Measurements from ENCODE around the gene OAF.

The OAF gene

DNA sequence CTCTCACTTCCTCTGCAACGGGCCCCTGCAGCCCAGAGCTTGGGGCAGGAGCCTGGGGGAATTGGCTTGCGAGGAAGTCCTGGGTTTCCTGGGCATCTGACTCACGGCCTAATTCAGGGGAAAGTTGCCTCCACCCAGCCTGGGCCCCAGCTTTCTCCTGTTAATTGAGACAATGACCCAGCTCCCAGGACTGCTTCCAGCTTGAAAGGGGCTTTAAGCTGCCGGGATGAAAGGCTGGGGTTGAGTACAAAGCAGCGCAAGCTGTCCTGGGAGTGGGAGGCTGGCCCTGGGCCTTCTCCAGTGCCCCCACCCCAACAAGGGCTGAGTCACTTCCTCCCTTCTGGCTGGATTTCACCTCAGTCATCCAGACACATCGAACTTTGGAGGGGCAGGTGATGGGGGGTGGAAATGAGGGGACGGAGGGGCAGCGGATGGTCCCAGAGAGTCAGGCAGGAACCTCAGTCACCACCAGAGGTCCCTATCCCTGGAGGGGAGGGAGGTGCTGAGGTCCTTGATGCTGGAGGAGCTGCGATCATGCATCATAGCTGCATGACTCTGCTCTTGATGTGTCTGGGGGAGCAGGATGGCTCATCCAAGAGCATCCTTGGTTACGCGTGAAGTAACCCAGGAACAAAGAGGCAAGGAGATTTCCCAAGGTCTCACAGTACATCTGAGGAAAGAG, 30.1 kb upstream of the OAF start:
- peak; percentile 90 for DNase-seq (ENCODE audit: low read depth, low spot score)
- TF ChIP-seq YY1 (IDR thresholded peaks at IDR 0.05; ENCODE audit: insufficient read depth, insufficient read length) = no peak
- TF ChIP-seq SUZ12 (IDR thresholded peaks at IDR 0.05; ENCODE audit: extremely low read depth, insufficient read depth, insufficient read length) = no peak
- TF ChIP-seq ZNF274 (IDR thresholded peaks at IDR 0.05; ENCODE audit: low read depth, low read length) = no peak
- Histone ChIP-seq H3K36me3 (ENCODE audit: insufficient read depth, insufficient read length, low read length) (no peaks in the 10 kb centered on the region), H3K4me1 (ENCODE audit: insufficient read depth, insufficient read length) (peaks cover 3% of the 10 kb centered on the region), H3K27me3 (ENCODE audit: insufficient read depth, insufficient read length) (peaks cover 8% of the 10 kb centered on the region), H3K9me3 (ENCODE audit: insufficient read depth, low read length) (no peaks in the 10 kb centered on the region), H3K9ac (ENCODE audit: insufficient read length, low read depth) (peak overlapping the region; percentile 39), H3K4me3 (ENCODE audit: insufficient read length, low read depth) (no peak overlapping the region)

DNA sequence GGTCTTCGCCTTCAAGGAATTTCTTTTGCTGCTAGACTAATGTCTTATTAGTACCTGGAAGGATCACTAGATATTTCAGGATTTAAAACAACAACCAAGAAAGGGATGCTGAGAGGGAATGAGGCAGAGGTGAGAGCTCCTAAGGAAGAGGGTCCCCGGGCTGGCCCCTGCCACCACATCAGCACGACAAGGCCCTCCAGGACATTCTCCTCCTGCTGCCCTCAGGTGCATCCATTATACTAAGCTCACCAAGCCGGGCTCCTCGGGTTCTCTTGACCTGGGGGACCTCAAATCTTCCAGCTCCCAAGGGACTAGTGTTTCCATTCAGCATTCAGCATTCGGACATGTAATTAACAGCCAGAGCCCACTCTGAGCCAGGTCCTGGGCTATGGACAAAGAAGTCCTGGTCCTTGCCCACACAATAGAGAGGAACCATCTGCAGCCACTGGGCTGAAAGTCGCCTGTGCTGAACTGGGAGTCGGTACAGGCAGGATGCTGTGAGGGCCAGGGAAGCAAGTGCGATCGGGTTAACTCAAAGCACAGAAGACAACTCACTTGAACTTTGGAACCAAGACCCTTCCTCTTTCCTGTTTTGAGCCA, 29.4 kb upstream of the OAF start:
- Histone ChIP-seq H3K9ac (ENCODE audit: insufficient read length, low read depth) (no peak overlapping the region), H3K4me3 (ENCODE audit: insufficient read length, low read depth) (no peak overlapping the region), H3K36me3 (ENCODE audit: insufficient read depth, insufficient read length, low read length) (no peaks in the 10 kb centered on the region), H3K9me3 (ENCODE audit: insufficient read depth, low read length) (no peaks in the 10 kb centered on the region), H3K27me3 (ENCODE audit: insufficient read depth, insufficient read length) (peaks cover 8% of the 10 kb centered on the region), H3K4me1 (ENCODE audit: insufficient read depth, insufficient read length) (peaks cover 3% of the 10 kb centered on the region)
- TF ChIP-seq SUZ12 (IDR thresholded peaks at IDR 0.05; ENCODE audit: extremely low read depth, insufficient read depth, insufficient read length) (no peak), ZNF274 (IDR thresholded peaks at IDR 0.05; ENCODE audit: low read depth, low read length) (no peak), YY1 (IDR thresholded peaks at IDR 0.05; ENCODE audit: insufficient read depth, insufficient read length) (no peak)
- no peak for DNase-seq (ENCODE audit: low read depth, low spot score)

DNA sequence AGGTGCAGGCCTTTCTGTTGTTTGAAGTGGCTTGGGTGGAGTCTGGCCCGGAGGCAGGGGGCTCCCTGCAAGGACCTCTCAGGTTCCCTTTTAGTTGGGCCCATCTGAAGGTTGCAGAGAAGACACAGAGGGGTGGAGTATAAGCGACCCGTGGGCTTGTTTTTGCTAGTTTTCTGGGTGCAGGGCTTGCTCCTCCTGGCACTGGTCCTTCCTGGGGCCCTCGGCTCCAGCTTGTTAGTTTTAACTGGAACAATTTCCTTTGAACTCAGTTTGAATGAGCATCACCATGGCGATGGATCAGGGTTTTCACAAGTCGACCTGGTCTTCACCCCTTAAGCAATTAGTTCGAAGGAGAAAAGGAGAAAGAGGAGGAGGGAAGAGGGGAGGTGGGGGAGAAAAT, 28.5 kb upstream of the OAF start:
- peaks cover 3% of the 10 kb centered on the region for H3K4me1 ChIP-seq (ENCODE audit: insufficient read depth, insufficient read length)
- no peak for DNase-seq (ENCODE audit: low read depth, low spot score)
- TF ChIP-seq ZNF274 (IDR thresholded peaks at IDR 0.05; ENCODE audit: low read depth, low read length) (no peak), SUZ12 (IDR thresholded peaks at IDR 0.05; ENCODE audit: extremely low read depth, insufficient read depth, insufficient read length) (no peak), YY1 (IDR thresholded peaks at IDR 0.05; ENCODE audit: insufficient read depth, insufficient read length) (no peak)
- H3K4me3 ChIP-seq (ENCODE audit: insufficient read length, low read depth) = no peak overlapping the region
- H3K9ac ChIP-seq (ENCODE audit: insufficient read length, low read depth) = no peak overlapping the region
- H3K36me3 ChIP-seq (ENCODE audit: insufficient read depth, insufficient read length, low read length) = no peaks in the 10 kb centered on the region
- H3K9me3 ChIP-seq (ENCODE audit: insufficient read depth, low read length) = no peaks in the 10 kb centered on the region
- H3K27me3 ChIP-seq (ENCODE audit: insufficient read depth, insufficient read length) = peaks cover 5% of the 10 kb centered on the region

DNA sequence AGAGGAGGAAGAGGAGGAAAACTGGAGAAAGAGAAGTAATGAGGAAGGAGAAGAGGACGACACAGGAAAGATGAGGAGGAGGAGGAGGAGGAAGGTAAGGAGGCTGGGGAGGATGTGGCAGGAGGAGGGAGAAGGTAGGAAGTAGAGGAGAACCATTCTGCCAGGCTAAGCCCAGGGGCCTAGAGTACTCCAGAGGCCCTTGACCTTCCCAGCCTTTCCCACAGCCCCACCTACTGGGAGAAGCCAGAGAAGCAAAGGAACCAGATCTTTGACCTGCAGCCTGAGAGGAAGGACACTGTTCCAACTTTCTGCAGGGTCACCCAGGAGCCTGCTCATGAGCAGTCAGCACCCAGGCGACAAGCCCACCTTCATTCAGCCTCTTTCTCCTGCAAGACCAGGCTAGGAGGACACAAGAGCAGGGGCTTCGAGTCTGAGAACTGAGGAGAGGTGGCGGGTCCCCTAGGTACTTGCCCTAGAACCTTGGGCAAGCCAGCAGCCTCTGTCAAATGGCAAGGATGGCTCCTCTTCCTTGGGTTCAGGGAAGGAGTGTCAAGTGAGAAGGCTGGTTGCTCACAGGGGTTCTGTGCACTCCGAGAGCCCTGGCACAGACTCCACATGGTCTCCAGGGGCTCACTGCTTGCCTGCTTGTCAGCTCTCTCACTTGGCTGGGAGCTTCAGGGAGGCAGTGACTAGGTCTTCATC, 27.9 kb upstream of the OAF start:
- H3K4me3 ChIP-seq (ENCODE audit: insufficient read length, low read depth) = no peak overlapping the region
- TF ChIP-seq ZNF274 (IDR thresholded peaks at IDR 0.05; ENCODE audit: low read depth, low read length) (no peak), SUZ12 (IDR thresholded peaks at IDR 0.05; ENCODE audit: extremely low read depth, insufficient read depth, insufficient read length) (no peak), YY1 (IDR thresholded peaks at IDR 0.05; ENCODE audit: insufficient read depth, insufficient read length) (no peak)
- peaks cover 4% of the 10 kb centered on the region for H3K27me3 ChIP-seq (ENCODE audit: insufficient read depth, insufficient read length)
- peak; percentile 64 for DNase-seq (ENCODE audit: low read depth, low spot score)
- H3K9ac ChIP-seq (ENCODE audit: insufficient read length, low read depth) = no peak overlapping the region
- H3K4me1 ChIP-seq (ENCODE audit: insufficient read depth, insufficient read length) = peaks cover 3% of the 10 kb centered on the region
- no peaks in the 10 kb centered on the region for H3K36me3 ChIP-seq (ENCODE audit: insufficient read depth, insufficient read length, low read length)
- no peaks in the 10 kb centered on the region for H3K9me3 ChIP-seq (ENCODE audit: insufficient read depth, low read length)

DNA sequence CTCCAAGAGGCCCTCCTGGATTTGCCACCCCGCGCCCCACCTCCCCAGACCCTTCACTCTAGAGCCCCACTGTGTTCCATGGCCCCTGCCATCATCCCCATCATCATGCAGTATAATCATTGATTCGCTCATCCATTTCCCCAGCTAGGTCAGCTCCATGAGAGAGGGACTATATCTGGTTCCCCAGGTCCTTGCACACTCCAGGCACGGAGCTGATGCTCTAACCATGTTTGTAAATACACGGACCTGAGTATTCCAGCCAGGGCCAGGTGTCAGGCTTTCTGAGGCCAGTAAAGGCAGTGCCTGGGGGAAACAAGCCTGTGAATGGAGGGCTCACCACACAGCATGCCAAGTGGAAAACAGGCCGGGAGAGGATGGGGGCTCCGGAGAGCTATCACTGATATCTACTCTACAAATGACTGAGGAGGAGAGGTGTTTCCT, 27.1 kb upstream of the OAF start:
- DNase-seq (ENCODE audit: low read depth, low spot score) = no peak
- Histone ChIP-seq H3K36me3 (ENCODE audit: insufficient read depth, insufficient read length, low read length) (no peaks in the 10 kb centered on the region), H3K9me3 (ENCODE audit: insufficient read depth, low read length) (no peaks in the 10 kb centered on the region), H3K4me1 (ENCODE audit: insufficient read depth, insufficient read length) (peaks cover 3% of the 10 kb centered on the region), H3K9ac (ENCODE audit: insufficient read length, low read depth) (no peak overlapping the region), H3K27me3 (ENCODE audit: insufficient read depth, insufficient read length) (peaks cover 4% of the 10 kb centered on the region), H3K4me3 (ENCODE audit: insufficient read length, low read depth) (no peak overlapping the region)
- no peak for TF ChIP-seq YY1 (IDR thresholded peaks at IDR 0.05; ENCODE audit: insufficient read depth, insufficient read length)
- no peak for TF ChIP-seq ZNF274 (IDR thresholded peaks at IDR 0.05; ENCODE audit: low read depth, low read length)
- TF ChIP-seq SUZ12 (IDR thresholded peaks at IDR 0.05; ENCODE audit: extremely low read depth, insufficient read depth, insufficient read length) = no peak

DNA sequence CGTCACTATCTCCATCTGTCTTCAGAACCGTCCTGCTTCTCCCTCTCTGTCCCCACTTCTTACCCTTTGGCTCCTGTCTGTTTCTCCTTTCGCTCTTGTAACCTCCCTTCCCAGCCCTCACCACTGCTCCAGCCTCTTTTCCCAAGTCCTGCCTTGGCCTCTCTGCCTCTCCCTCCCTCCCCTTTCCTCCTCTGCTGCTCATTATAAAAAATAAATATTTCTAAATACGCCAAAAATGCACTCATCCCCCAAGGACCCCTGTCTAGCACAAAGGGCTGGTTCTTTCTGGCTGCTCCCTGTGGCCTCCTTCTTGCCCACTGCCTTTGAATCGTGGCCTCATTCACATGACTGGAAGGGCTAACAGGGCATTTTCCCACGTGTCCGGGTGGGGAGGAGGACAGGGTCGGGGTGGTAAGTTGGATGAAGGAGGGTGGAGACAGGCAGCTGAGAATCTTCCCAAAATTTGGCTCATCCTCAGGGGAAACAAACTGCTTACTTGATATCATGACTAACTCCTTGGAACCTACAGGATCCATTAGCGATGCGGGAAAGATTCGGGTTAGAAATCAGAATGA, 26.4 kb upstream of the OAF start:
- Histone ChIP-seq H3K9ac (ENCODE audit: insufficient read length, low read depth) (no peak overlapping the region), H3K27me3 (ENCODE audit: insufficient read depth, insufficient read length) (peaks cover 5% of the 10 kb centered on the region), H3K36me3 (ENCODE audit: insufficient read depth, insufficient read length, low read length) (no peaks in the 10 kb centered on the region), H3K4me3 (ENCODE audit: insufficient read length, low read depth) (no peak overlapping the region), H3K4me1 (ENCODE audit: insufficient read depth, insufficient read length) (peaks cover 3% of the 10 kb centered on the region), H3K9me3 (ENCODE audit: insufficient read depth, low read length) (no peaks in the 10 kb centered on the region)
- DNase-seq (ENCODE audit: low read depth, low spot score) = no peak
- TF ChIP-seq ZNF274 (IDR thresholded peaks at IDR 0.05; ENCODE audit: low read depth, low read length) = no peak
- no peak for TF ChIP-seq SUZ12 (IDR thresholded peaks at IDR 0.05; ENCODE audit: extremely low read depth, insufficient read depth, insufficient read length)
- TF ChIP-seq YY1 (IDR thresholded peaks at IDR 0.05; ENCODE audit: insufficient read depth, insufficient read length) = no peak
